GM21619 (cell line): ENCODE data around the gene TRIO.
"Not testable (repeated sequence)": the region's sequence is repeated elsewhere in the genome, so short reads cannot be mapped to it uniquely, and the experiment has no call there.

ENCODE experiments used
- ATAC-seq: cut with Tn5 transposase; IDR thresholded peaks from one replicate; pipeline ENCODE4 v1.9.1; 2021; ENCODE audit not compliant: unreplicated experiment

Gene TRIO

DNA sequence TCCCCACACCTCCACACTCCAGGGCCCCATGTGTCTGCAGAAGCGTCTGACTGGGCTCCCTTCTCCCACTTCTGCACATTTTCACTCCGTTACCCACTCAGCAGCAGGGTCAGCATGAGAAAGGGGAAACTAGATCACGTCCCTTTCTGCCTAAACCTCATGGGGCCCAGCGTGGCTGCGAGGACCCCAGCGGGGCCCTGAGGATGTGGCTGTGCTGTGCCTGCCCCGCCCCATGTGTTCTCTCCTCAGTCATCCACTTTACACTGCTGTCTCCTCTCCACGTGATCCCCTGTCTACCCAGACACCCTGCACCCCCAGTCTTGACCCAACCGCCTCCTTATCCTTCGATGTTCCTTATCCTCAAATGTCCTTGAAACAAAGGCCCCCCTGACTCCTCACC, 378.6 kb downstream of the TRIO start:
- no peak for ATAC-seq

DNA sequence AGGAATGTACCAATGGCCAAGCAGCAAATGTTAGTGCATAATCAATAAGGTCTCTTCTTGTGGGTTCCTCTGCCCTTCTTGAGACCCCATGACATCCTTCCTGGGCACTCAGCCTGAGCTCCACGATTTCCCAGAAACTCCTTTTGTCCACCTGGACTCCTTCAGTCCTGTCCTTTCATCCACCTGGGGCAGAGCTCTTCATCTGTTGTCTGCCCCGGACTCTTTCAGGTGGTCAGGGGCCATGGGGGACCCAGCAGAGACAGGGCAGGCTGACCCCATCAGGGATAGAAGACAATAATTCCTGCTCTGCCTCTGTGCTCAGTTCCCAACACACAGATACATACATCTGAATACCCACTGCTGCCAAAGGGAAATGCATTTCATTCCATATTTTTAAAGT, 379.6 kb downstream of the TRIO start:
- no peak for ATAC-seq

DNA sequence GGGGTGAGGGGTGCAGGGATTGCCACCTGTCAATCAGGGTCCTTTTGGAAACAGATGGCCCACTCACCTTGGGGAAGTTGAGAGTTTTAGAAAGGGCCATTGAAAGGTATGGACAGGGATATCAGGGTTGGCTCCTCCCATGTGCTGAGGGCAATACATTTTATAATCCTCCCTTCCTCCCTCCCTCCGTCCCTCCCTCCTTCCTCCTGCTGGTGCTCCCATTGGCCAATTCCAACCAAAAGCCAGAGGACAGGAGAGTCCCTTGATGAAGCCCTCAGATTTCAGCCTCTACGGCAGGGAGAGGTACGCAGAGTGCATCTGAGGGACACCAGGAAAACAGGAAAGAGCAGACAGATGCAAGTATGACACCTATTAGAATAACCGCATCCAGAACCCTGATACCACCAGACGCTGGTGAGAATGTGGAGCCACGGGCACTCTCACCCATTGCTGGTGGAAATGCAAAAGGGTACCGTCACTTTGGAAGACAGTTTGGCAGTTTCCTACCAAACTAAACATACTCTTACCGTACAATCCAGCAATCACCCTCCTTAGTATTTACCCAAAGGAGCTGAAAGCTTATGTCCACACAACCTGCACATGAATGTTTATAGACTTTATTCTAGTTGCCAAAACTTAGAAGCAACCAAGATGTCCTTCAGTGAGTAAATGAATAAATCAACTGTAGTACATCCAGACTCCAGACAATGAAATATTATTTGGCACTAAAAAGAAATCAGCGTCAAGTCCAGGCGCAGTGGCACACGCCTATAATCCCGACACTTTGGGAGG, 380.3 kb downstream of the TRIO start:
- ATAC-seq = no peak

DNA sequence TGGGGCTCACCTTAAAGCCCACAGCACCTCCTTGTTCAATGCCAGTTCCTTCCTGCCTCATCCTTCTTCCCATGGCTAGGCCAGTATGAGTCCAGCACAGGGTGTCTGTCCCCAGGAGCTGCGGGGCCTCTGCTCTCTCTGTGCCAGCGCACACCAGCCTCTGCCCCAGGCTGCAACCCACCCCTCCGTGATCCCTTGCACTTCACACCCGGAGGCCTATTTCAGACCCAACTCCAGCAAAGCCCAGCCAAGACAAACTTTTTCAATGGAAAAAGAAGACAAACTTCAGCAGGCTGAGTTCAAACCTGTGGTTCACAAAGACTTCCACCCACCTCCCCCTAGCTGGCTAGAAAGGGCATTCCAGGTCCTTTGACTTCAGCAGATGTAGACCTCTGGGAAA, 382.3 kb downstream of the TRIO start:
- no peak for ATAC-seq

DNA sequence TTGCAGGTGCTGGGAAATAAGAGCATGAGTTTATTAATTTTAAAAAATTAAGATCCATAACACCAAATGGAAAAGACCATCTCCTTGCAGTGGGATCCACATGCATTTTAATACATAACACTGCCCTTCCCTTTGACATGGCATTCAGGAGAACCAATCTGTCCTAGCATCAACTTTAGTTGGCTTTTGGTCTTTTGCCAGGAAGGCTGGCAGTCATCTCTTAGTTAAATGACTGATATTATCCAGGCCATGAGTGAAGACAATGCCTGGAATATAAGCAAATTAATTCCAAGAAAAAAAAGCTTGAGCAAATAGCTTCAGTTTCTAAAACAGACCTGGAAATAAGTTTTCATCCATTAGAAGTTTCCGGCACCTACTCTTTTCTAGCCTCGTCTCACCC, 383.4 kb downstream of the TRIO start:
- no peak for ATAC-seq

DNA sequence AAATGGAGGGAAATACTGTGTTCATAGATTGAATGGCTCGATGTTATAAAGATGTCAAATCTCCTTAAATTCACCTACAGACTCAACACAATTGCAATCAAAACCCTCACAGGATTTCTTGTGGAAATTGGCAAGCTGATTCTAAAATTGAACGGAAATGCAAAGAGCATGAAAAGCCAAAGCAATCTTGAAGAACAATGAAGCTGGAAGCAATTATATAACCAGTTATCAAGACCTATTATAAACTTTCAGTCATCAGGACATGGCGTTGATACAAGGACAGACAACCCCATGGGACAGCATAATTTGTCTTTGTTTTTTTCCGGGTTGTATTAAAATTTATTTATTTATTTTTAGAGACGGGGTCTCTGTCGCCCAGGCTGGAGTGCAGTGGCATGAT, 385.0 kb downstream of the TRIO start:
- ATAC-seq = no peak

DNA sequence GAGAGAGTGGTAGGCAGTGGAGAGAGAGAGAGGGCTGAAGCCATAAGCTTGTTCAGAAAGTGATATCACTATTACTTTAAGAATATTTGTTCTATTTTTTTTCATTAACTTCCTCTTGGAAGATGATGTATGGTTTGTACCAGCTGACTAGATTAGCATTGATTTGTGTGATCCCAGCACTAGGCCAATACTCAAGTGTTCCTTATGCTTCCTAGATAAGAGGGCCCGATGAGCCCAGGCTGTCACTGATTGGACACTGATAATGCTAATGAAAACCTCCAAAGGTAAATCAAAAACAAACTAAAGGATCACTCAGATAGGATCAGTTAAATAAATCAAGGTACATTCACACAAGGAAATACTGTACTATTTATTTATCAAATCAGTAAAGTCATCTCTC, 385.8 kb downstream of the TRIO start:
- ATAC-seq = no peak

DNA sequence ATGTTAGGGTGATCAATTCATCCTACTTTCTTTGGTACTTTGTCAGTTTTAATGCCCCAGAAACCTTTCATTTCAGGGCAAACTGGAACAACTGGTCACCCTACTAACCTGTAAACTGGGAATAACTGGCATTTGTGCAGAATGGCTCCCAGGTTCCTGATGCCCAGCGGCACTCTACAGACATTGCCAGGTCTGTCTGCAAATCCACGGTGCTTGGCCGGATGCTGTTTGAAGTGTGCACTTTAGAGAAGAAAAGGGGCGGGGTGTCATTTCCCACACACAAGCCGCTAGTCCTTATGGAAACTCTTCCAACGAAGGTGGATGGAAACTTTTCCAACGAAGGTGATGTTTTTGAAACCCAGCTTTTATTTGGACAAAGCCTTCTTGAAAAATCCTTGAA, 388.5 kb downstream of the TRIO start:
- no peak for ATAC-seq

DNA sequence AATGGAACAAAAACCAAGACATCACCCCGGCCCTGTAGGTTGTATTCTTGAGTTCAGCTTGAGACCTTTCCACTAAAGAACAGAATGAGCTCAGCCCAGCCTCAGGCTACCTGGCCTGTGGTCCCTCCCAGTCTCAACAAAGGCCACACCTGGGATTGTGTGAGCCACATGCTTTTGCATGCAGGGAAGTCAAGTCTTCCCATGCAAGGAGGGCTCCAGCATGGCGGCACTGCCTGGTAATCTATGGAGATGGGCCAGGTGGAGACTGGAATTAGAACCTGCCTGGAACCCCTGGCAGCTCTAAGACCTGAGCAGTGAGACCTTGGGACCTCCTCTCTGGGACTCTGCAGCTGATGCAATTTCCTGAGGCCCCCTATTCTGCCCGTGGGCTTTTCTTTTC, 389.0 kb downstream of the TRIO start:
- no peak for ATAC-seq

DNA sequence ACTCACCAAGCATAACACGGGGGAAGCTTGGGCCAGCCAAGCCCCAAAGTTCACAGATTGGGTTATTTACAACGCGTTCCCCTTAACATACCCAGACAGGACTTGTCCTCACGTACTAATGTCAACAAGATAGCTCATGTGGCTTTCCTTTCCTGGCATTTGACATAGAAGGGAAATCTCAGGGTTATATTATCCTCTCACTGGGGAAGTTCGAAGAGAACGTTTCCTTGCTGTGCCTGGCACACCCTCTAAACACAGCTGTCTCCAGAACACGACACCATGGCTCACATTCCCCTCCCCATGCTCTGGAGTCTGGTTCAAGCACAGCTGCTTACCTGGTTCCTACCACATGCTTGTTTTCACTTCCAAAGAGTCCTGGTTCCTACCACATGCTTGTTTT, 391.6 kb downstream of the TRIO start:
- no peak for ATAC-seq

DNA sequence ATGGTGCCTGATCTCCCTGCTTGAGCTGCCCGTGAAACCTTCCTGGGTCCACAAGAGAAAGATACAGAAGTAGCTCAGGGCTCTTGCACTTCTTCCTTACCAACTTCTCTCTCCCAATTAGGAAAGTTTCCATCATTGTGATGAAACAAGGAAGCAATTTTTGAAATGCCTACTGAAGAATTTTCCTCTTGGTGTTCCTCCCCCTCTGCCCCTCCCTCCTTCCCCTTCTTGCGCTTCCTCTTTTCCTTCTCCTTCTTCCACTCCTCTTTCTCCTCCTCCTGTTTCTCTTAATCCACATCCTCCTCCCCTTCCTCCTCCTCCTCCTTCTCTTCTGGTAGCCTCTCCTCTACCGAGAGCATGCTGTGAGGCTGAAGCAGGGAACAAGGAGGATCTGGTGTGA, 402.2 kb downstream of the TRIO start:
- no peak for ATAC-seq

DNA sequence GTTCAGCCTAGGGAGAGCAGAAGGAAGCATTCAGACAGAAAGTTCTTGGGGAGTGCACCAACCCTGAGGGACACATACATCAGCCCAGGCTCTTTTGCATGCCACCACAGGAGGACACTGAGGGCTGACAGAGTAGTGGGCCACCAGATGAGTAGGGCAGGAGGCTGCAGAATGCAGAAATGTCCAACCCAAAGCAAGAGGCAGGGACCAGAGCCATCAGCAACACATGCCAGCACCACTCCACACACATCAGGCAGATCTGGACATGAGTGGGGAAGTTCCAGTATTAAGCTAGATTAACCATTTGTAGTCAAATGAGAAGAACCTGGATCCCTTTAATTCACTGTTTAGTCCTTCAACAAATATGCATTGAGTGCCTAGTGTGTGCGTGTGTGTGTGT, 402.7 kb downstream of the TRIO start:
- no peak for ATAC-seq

DNA sequence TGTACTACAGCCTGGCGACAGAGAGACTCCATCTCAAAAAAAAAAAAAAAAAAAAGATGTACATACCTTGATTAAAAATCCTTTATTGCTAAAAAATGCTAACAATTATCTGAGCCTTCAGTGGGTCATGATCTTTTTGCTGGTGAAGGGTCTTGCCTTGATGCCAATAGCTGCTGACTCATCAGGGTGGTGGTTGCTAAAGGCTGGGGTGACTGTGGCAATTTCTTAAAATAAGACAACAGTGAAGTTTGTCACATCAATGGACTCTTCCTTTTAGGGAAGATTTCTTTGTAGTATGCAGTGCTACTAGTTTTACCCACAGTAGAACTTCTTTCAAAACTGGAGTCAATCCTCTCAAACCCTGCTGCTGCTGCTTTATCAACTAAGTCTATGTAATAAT, 404.5 kb downstream of the TRIO start:
- ATAC-seq = no peak

DNA sequence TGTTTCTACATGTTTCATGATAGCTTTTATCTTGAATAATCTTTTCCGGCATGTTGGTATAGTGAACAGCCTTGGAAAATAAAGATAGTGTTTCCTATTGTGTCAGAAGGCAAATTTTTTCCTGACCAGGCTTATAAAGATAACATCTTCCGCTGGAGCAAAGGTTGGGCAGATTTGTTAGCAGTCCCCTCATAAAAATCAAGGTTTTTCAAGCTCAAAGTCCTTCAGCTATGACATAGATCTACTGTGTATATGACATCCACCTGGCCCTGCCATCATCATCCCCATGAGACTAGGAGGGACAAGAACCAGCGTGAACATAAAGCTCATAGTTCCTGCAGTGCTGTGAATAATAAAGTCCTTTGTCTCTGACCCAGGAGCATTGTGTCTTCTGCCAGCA, 408.1 kb downstream of the TRIO start:
- no peak for ATAC-seq

DNA sequence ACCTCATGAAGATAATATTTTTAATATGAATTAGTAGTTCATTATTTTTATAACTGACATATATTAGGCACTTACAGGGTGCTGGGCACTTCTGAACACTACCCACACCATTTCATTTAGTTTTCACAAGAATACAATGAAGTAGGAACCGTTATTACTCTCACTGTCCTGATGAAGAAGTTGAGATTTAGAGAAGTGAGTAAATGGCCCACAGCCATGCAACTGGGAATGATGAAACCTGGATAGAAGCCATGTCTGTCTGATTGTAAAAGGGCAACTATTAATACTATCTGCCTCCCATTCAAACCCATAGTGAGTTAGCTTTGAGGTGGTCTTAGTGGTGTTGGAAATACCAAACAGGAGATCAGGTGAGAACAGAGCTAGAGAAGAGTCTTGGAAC, 408.9 kb downstream of the TRIO start:
- no peak for ATAC-seq

DNA sequence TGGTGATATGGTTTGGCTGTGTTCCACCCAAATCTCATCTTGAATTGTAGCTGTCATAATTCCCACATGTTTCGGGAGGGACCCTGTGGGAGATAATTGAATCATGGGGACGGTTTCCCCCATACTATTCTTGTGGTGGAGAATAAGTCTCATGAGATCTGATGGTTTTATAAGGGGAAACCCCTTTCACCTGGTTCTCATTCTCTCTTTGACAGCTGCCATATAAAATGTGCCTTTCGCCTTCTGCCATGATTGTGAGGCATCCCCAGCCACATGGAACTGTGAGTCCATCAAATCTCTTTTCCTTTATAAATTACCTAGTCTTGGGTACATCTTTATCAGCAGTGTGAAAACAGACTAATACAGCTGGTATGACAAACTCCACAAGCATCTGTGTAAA, 411.1 kb downstream of the TRIO start:
- ATAC-seq = not testable (repeated sequence)

DNA sequence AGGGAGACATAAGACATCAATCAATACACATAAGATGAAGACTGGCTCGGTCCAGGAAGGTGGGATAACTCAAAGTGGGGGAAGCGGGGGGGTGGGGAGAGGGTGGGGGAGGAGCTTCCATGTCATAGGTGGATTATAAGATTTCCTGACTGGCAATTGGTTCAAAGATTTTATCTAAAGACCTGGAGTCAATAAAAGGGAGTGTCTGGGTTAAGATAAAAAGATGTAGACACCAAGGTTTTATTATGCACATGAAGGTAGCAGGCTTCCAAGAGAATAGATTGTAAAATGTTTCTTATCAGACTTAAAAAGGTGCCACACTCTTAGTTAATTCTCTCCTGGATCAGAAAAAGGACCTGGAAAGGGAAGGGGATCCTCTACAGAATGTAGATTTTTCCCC, 412.9 kb downstream of the TRIO start:
- ATAC-seq = no peak

DNA sequence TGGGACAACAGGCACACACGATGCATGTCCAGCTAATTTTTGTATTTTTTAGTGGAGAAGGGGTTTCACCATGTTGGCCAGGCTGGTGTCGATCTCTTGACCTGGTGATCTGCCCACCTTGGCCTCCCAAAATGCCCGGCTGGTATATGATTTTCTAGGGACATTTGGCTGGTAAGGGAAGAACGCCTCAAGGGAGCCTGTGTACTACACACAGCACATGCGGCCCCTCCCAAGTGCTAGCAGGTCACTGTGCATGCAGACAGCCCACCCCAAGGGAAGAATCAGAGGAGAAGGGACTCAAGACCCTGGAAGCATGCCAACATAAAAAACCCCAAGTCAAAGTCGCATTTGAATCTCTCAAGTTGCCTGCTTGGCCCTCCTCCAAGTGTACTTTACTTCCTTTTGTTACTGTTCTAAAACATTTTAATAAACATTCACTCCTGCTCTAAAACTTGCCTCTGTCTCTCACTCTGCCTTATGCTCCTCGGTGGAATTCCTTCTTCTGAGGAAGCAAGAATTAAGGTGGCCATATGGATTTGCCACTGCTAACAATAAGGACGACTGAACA, 414.1 kb downstream of the TRIO start:
- no peak for ATAC-seq

DNA sequence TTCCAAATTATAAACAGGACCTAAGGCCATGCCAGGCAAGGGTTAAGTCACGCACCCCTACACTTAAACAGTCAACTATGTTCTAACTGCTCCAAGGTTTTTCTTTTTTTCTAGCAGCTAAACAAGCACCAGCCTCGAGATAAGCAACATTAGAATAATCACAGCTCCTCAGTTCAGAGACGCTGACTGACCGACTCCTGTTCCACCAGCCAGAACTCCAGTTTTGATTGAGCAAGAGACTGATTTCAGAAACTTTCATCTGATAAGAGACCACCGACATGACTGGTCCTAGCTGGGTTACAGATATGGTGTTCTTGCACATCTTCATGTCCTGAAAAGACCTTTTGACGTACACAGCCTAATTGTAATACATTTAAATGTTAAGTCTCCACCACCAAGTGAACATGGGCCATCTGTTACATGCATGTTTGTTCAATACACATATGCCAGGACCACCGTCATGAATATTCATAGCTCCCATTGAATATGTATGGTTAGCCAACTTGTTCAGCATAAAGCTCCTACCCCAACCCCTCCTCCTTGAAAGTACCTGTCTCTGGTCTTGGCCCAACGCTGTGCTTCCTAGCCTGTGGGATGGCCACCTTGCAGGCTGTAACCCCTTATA, 414.8 kb downstream of the TRIO start:
- ATAC-seq = no peak
